Activated naive CD8-positive, alpha-beta T cell (primary cell): ENCODE data around the gene CHAD.

Experiments used
- H3K27ac Mint-ChIP-seq: one replicate; pipeline ENCODE4 v1.8.0; 2021; ENCODE audit warnings: mixed read lengths
- H3K27me3 Mint-ChIP-seq: one replicate; pipeline ENCODE4 v1.8.0; 2021; ENCODE audit warnings: mixed read lengths
- H3K36me3 Mint-ChIP-seq: one replicate; pipeline ENCODE4 v1.8.0; 2021; ENCODE audit warnings: mixed read lengths
- H3K4me1 Mint-ChIP-seq: one replicate; pipeline ENCODE4 v1.8.0; 2021; ENCODE audit warnings: low read depth, mixed read lengths
- H3K4me3 Mint-ChIP-seq: one replicate; pipeline ENCODE4 v1.8.0; 2021; ENCODE audit warnings: mild to moderate bottlenecking, mixed read lengths
- H3K9me3 Mint-ChIP-seq: one replicate; pipeline ENCODE4 v1.8.0; 2021; ENCODE audit warnings: low read depth, mixed read lengths

The CHAD gene, protein sequence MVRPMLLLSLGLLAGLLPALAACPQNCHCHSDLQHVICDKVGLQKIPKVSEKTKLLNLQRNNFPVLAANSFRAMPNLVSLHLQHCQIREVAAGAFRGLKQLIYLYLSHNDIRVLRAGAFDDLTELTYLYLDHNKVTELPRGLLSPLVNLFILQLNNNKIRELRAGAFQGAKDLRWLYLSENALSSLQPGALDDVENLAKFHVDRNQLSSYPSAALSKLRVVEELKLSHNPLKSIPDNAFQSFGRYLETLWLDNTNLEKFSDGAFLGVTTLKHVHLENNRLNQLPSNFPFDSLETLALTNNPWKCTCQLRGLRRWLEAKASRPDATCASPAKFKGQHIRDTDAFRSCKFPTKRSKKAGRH

DNA sequence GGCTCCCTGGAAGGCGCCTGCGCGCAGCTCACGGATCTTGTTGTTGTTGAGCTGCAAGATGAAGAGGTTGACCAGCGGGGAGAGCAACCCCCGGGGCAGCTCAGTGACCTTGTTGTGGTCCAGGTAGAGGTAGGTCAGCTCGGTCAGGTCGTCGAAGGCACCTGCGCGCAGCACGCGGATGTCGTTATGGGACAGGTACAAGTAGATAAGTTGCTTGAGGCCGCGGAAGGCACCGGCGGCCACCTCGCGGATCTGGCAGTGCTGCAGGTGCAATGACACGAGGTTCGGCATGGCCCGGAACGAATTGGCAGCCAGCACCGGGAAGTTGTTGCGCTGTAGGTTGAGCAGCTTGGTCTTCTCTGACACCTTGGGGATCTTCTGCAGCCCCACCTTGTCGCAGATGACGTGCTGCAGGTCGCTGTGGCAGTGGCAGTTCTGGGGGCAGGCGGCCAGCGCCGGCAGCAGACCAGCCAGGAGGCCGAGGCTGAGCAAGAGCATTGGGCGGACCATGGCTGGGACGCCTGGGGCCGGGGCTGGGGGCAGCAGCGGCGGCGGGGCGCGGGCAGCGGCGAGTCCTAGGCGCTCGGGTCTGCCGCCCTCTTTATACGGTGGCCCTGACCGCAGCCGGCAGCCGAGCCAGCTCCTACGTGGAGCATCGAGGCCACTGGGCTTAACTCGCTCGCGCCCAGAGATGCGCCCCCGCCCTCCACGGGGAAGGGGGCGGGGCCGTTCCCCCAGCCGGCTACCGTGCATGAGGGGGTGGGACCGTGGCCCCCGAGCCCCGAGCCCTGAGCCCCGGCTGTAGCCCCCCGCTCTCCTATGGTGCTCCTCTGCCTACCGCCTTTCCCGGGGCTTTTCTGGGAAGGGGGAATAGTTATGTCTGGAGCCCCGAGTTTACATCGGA is at the start of gene CHAD:
Gene CHAD (minus strand): TSS at position 577 of the 904 bp plus-strand sequence. CDS start 67 bp downstream, at position 510.
- Mint-ChIP-seq H3K36me3 (no peaks in the 10 kb centered on the region), H3K4me3 (peak within 1 kb of the TSS; percentile 61), H3K27me3 (peaks cover 6% of the 10 kb centered on the region), H3K4me1 (peaks cover 15% of the 10 kb centered on the region), H3K27ac (no peak within 1 kb of the TSS), H3K9me3 (no peaks in the 10 kb centered on the region)

DNA sequence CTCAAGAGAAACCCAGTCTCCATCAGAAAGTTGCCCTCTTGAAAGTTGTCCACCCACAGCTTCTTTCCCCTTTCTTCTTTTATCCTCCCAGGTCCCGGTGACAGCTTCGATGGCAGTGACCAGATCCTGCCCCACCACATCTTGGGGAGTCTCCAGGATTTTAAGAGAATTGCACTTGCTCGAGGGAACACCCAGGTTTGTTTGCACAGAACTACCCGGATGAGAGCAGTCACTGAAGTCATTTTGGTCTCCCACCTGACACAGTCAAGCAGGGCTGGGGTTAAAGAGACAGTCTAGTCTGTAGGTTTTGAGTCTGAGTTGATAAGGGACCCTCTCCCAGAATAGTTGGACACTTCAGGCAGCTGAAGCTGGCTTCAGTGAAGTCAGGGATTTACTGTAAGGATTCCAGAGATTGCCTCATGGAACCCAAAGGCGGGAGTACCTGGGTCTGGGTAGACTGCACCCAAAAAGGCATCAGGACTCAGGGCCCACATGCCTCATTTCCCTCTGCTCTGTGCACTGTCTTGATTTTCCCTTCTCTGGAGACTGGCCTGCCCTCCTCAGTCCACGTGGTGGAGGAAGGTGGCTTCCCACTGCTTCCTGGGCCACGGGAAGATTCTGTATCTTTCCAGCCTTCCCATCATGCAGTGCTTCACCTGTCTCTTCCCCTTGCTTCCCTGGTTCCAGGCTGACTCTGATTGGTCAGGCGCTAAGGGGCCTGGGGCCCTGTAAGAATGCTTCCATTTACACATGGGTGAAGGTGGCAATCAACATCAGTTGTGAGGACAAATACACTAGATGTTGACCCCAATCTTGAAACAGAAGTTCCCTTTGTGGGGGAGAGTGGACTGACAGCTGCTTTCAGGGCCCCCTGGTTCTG is 49.1 kb upstream of the CHAD start:
- H3K9me3 Mint-ChIP-seq, result no peaks in the 10 kb centered on the region

DNA sequence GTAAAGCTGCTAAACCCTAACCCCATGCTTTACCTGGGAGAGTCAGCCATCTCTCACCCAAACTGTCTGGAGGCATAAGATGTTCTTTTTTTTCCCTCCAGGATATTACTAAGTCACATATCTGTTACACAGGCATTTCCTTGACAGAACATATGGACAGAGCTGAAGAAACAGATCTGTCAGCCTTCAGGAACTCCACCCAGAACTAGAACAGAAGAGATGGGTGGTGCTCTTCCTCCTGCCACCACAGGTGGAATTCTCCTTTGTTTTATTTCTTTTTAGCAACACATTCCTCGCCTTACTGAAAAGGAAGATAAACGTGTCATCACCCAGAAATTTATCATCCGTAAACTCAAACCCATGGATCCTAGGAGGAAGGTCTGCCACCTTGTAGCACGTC is 48.3 kb upstream of the CHAD start:
- H3K27ac Mint-ChIP-seq, result no peak overlapping the region
- H3K4me3 Mint-ChIP-seq, result no peak overlapping the region
- H3K27me3 Mint-ChIP-seq, result no peaks in the 10 kb centered on the region
- H3K9me3 Mint-ChIP-seq, result no peaks in the 10 kb centered on the region
- peaks cover 5% of the 10 kb centered on the region for H3K4me1 Mint-ChIP-seq
- peaks cover 2% of the 10 kb centered on the region for H3K36me3 Mint-ChIP-seq

More for the DNA sequence above, 49.1 kb upstream of the CHAD start:
- Mint-ChIP-seq H3K4me1 (peaks cover 4% of the 10 kb centered on the region), H3K27me3 (no peaks in the 10 kb centered on the region), H3K27ac (no peak overlapping the region), H3K4me3 (no peak overlapping the region), H3K36me3 (peaks cover 2% of the 10 kb centered on the region)

DNA sequence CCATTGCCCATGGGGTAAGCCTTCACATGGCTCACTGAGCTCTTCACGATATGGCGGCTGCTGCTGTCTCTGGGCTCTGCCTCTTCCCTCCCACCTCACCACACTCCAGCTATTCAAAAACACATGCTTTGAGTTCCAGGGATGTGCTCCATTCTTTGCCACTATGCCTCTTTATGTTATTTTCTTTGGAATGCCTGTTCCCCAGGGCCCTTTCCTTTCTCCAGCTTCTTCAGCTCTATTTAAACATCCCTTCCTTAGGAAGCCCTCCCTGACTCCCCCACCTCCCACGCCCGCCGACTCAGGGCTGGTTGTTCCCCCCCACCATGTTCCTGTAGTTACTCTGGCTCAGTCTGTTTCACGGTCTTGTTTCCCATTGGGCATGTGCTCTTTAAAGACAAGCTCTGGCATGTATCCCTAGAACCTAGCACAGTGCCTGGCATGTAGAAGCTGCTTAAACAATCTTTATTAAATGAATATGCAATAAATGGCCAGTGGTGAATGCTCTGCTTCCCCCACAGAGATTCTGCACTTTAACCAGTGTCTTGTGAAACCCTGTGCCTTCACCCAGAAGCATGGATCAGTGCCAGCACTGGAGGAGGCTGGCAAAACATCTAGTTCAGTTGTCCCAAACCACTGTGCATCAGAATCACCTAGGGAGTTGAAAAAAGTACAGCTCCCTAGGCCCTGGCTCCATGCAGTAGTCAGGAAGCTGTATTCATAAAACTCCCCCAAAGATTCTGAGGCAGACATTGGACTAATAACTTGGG is 46.4 kb upstream of the CHAD start:
- Mint-ChIP-seq H3K27ac (no peak overlapping the region), H3K36me3 (no peaks in the 10 kb centered on the region), H3K9me3 (no peaks in the 10 kb centered on the region), H3K4me3 (no peak overlapping the region), H3K4me1 (peaks cover 18% of the 10 kb centered on the region), H3K27me3 (no peaks in the 10 kb centered on the region)

DNA sequence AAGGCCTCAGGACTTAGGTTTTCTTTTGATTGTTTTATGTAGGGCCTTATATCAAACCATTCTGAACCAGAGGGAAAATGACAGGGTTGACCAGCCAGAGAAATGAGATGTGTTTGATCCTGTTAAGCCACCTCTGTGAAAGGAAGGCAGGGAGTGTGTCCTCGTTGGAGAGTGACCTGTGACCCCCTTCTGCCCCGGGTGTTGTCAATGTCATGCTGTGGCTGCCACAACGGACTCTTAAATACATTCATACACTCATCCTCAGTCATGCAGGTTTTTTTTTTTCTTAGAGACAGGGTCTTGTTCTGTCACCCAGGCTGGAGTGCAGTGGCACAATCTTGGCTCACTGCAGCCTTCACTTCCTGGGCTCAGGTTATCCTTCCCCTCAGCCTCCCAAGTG is 45.7 kb upstream of the CHAD start:
- H3K27ac Mint-ChIP-seq, result no peak overlapping the region
- H3K4me1 Mint-ChIP-seq, result peaks cover 22% of the 10 kb centered on the region
- H3K9me3 Mint-ChIP-seq, result no peaks in the 10 kb centered on the region
- H3K36me3 Mint-ChIP-seq, result no peaks in the 10 kb centered on the region
- no peak overlapping the region for H3K4me3 Mint-ChIP-seq
- H3K27me3 Mint-ChIP-seq, result no peaks in the 10 kb centered on the region

DNA sequence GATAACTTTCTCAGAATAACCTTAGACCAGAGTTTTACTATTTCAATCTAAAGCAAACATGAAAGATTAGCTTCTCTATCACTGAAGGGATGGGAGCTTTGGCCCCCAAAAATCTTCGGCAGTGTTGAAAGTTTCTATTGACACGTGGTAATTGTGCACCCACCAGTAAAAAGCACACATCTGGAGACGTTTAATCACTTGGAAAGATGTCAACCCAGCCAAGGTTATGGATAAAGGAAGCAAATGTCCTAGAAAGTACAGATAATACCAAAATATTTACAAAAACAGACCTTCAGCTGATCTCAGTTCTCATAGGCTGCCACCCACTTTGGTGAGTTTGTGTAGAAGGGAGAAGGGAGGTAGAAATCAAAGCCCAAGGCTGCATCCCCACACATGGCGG is 44.8 kb upstream of the CHAD start:
- Mint-ChIP-seq H3K4me1 (peaks cover 30% of the 10 kb centered on the region), H3K27me3 (no peaks in the 10 kb centered on the region), H3K9me3 (no peaks in the 10 kb centered on the region), H3K27ac (no peak overlapping the region), H3K36me3 (no peaks in the 10 kb centered on the region), H3K4me3 (no peak overlapping the region)

DNA sequence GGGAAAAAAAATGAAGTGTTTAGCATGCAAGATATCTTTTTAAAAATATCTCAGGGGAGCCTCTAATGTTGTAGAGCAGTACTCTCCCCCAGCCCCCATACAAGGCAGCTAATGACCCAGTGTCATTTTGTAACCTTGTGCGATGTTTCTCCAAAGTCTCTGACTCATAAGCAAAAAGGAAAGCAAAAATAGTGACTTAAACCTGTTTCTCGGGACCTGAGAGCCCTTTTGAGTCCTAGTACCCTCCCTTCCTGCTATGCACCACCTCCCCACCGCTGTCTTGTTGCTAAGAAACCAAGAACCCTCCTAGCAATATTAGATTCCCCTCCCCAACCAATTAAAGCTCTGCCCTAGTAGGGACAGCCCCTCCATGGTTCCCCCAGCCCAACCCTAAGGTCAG is 42.4 kb upstream of the CHAD start:
- no peaks in the 10 kb centered on the region for H3K36me3 Mint-ChIP-seq
- H3K9me3 Mint-ChIP-seq, result no peaks in the 10 kb centered on the region
- H3K27me3 Mint-ChIP-seq, result no peaks in the 10 kb centered on the region
- H3K4me3 Mint-ChIP-seq, result no peak overlapping the region
- H3K4me1 Mint-ChIP-seq, result peaks cover 30% of the 10 kb centered on the region
- H3K27ac Mint-ChIP-seq, result no peak overlapping the region

DNA sequence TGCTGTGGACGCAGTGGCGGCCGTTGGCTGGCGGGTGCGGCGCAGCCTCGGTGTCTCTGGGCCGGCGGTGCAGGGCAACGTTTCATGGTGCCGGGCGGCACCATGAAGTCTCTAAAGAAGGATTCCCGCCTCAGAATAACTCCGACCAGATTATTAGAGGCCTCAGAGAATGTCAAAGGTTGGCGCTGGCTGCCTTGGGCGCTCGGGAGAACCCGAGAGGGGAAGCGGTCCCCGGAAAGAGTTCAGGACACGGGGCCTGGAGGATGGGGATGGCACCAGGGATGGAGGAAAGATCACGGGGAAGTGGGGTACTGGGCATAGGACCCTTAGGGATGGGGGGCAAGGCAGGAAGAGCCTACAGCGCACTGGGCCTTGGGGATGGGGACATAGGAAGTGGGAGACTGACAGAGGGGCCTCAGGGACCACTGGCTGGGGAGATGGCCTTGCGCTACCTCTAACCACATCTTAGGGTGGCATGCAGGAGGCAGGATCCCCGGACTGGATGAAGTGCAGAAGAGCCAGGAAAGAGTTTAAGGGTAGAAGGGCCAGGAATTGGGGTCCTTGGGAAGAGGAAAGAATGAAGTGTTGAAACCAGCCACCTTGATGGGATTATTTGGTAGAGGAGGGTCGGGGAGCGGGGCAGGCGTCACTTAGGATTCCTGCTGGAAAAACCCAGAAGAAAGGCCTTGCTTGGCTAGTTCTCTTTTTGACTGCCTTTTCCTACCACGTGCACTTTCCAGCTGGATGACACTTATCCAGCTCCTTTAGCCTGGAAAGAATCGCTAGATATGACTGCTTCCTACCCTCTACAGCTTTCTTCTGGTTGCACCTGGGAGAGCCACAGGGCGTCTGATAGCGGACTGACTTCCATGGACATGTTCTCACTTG is 40.1 kb upstream of the CHAD start:
- Mint-ChIP-seq H3K27me3 (no peaks in the 10 kb centered on the region), H3K4me1 (peaks cover 50% of the 10 kb centered on the region), H3K27ac (peak overlapping the region; percentile 91), H3K36me3 (no peaks in the 10 kb centered on the region), H3K9me3 (no peaks in the 10 kb centered on the region), H3K4me3 (peak overlapping the region; percentile 95)

DNA sequence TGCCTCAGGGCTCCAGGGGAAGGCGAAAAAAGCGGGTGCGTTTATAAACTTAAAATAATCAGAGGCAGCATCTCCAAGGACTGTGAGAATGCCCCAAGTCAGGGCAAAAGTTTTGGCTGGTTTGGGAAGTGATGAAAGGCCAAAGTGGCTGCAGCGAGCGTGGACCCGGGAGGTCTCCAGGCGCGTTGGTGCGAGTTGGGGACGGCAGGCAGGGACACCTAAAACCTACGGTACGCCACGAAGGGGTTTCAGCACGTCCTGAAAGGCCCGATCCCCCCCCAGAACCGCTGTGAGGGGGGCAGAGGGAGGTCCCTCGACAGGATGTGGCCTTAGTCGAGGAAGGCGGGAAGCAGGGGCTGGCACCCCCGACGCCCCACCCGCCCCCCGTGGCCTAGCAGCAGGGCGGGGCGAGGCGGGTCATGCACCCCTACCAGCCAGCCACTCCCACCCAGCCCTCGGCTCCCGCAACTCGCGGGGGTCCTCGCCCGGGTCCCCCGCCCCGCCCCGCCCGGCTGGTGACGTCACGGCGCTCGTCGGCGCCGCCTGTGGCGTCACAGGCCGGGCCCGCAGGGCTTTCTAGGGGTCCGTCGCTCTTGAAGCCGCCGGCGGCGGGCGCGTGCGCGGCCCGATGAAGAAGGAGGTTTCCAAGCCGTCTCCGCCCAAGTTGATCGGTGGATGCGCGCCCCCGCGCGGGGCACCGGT is 39.3 kb upstream of the CHAD start, which contains the start of gene MYCBPAP:
Gene MYCBPAP (plus strand): TSS at position 569 of the 702 bp plus-strand sequence. CDS start 236 bp downstream, outside the sequence.
- Mint-ChIP-seq H3K27me3 (no peaks in the 10 kb centered on the region), H3K4me3 (peak within 1 kb of the TSS; percentile 95), H3K9me3 (no peaks in the 10 kb centered on the region), H3K27ac (peak within 1 kb of the TSS; percentile 91), H3K4me1 (peaks cover 54% of the 10 kb centered on the region), H3K36me3 (no peaks in the 10 kb centered on the region)

DNA sequence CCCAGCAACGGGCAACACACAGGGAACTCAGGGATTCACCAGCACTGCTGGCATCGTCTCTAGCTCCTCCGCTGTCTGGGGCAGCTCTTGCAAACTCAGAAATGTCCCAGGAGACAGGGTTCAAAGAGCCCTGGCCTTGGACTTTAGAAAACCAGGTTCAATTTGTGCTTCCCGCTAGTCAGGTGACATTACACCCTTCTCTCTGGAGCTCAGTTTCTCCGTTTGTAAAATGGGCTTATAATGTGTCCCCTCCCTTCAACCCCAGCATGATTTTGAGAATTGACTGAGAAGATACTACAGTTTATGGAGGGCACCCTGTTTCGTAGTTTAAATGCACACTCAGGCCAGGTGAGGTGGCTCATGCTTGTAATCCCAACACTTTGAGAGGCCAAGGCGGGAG is 37.6 kb upstream of the CHAD start:
- Mint-ChIP-seq H3K4me3 (no peak overlapping the region), H3K4me1 (peaks cover 47% of the 10 kb centered on the region), H3K27me3 (no peaks in the 10 kb centered on the region), H3K36me3 (no peaks in the 10 kb centered on the region), H3K9me3 (no peaks in the 10 kb centered on the region), H3K27ac (peak overlapping the region; percentile 28)

DNA sequence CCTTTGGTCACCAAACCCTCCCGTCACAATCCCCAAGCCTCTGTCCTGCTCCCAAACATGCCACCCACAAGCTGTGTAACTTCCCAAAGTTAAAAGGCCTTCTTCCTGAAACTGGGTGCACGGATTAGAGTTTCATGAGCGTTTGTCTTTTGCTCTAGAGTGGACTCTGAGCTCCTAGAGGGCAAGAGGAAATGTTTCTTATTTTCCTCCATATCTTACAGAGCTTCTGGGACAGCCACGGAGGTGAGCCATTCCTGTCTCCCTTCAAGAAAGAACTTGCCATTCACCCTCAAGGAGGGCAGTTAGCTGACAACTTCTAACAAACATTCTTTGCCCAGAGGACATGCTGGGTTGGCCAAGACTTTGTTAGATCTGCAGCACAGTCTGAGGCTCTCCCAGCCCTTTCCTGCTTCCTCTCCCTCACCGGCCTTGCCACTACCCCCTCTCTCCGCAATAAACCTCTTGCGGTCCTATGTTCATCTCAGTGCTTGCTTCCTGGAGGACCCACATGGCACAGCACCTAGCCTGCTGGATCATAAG is 37.0 kb upstream of the CHAD start:
- H3K4me1 Mint-ChIP-seq, result peaks cover 41% of the 10 kb centered on the region
- peak overlapping the region; percentile 46 for H3K27ac Mint-ChIP-seq
- H3K36me3 Mint-ChIP-seq, result no peaks in the 10 kb centered on the region
- no peaks in the 10 kb centered on the region for H3K9me3 Mint-ChIP-seq
- no peak overlapping the region for H3K4me3 Mint-ChIP-seq
- no peaks in the 10 kb centered on the region for H3K27me3 Mint-ChIP-seq

DNA sequence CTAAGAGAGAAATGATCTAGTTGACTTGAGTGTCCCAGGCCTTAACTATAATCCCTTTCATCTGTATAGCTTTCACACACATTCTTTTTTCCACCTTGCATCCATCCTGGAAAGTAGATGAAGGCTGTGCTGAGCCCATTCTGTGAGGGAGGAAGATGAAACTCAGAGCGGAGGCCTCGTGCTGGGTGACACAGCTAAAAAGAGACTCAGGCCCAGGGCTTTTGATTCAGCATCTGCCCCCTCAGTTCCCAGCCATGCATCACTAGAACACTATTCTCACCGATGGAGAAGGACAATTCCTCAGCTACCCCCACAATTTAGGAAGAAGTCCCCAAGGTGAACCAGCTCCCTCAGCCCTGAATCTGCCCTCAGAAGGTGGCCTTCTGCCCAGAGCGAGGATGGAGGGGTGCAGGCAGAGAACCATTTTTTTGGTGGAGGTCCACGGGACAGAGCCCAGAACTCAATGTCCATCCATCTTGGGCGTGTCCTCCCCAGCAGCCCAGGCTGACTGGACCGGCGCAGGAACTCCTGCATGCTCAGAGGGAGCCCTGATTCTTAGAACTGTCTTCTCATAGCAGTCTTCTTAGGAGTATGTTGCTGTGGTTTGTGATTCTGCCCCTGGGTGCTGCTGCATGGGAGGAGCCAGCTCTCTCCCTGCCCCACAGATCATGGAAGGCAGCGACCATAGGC is 33.8 kb upstream of the CHAD start:
- H3K27ac Mint-ChIP-seq, result no peak overlapping the region

More for the DNA sequence above, 33.8 kb upstream of the CHAD start:
- H3K4me1 Mint-ChIP-seq, result peaks cover 24% of the 10 kb centered on the region
- H3K36me3 Mint-ChIP-seq, result no peaks in the 10 kb centered on the region
- no peaks in the 10 kb centered on the region for H3K9me3 Mint-ChIP-seq
- H3K27me3 Mint-ChIP-seq, result no peaks in the 10 kb centered on the region
- no peak overlapping the region for H3K4me3 Mint-ChIP-seq
